GM12873 (cell line): ENCODE results near the gene KCNIP4.

ENCODE experiments used
- TF ChIP-seq, protein P1 (sequence below): IDR thresholded peaks from 2 replicates; pipeline ENCODE4 v1.5.1; 2012; ENCODE audit warnings: low read depth, mild to moderate bottlenecking, moderate library complexity, low read length, control low read depth; ENCODE audit not compliant: insufficient read depth; ENCODE audit errors: missing control alignments

Gene KCNIP4

DNA sequence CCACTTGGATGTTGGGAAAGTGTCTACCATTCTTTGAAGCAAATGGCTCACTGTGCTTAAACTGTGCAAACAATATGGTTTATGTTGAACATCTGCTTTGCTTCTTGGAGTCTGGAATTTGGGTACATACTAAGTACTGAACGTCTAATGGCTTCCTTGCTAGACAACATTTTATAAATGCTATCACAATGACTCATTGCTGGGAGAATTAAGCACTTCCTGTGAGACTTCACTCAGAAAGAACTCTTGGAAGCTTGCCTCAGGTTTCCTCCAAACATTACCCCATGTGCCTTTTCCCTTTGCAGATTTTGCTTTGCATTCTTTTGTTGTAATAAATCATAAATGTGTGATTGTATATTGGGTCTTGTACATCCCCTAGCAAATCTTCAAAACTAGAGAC lies 1108.6 kb downstream of the KCNIP4 start:
- TF ChIP-seq, protein P1, sequence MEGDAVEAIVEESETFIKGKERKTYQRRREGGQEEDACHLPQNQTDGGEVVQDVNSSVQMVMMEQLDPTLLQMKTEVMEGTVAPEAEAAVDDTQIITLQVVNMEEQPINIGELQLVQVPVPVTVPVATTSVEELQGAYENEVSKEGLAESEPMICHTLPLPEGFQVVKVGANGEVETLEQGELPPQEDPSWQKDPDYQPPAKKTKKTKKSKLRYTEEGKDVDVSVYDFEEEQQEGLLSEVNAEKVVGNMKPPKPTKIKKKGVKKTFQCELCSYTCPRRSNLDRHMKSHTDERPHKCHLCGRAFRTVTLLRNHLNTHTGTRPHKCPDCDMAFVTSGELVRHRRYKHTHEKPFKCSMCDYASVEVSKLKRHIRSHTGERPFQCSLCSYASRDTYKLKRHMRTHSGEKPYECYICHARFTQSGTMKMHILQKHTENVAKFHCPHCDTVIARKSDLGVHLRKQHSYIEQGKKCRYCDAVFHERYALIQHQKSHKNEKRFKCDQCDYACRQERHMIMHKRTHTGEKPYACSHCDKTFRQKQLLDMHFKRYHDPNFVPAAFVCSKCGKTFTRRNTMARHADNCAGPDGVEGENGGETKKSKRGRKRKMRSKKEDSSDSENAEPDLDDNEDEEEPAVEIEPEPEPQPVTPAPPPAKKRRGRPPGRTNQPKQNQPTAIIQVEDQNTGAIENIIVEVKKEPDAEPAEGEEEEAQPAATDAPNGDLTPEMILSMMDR = no peak

- TF ChIP-seq, protein P1 = no peak
Measured at GRCh38 chr4:20838476-20838875, 1110.1 kb downstream of the KCNIP4 start.

- TF ChIP-seq, protein P1 = no peak
Measured at GRCh38 chr4:20832826-20833225, 1115.7 kb downstream of the KCNIP4 start.

GRCh38 chr4:20831746-20832145 lies 1116.8 kb downstream of the KCNIP4 start:
- TF ChIP-seq, protein P1 = no peak

GRCh38 chr4:20829617-20830357 lies 1118.8 kb downstream of the KCNIP4 start:
- TF ChIP-seq, protein P1 = no peak

GRCh38 chr4:20825505-20825904 lies 1123.1 kb downstream of the KCNIP4 start:
- TF ChIP-seq, protein P1 = no peak

DNA sequence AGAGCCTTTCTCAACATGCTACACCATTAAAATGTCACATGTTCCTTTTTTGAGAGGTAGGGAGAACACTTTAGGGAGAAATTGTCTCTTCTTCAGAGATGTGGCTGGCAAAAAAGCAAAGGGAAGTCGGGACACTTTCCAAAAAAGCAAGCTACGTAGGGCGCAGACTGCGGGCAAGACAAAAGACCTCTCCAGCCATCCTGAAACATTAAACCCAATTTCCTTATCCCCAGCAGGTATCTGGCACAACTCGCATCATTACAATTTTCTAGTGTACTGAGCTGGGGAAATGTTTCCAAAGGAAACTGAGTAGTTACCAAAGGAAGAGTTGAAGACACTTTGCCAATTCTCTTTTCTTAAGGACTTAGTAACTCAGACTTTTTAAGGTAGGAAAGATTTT lies 1132.3 kb downstream of the KCNIP4 start:
- TF ChIP-seq, protein P1 = no peak
